Effector memory CD8-positive, alpha-beta T cell (primary cell): ENCODE data around the gene GRIK1.

ENCODE experiments used
- ATAC-seq: fragments of 150-1000 bp; cut with Tn5 transposase; replicated peaks from 2 replicates; pipeline ENCODE4 v1.10.0; 2021; ENCODE audit warnings: mild to moderate bottlenecking, moderate library complexity
- DNase-seq, 3 experiments: peaks; one replicate each; pipeline ENCODE4 v3.0.0; 2021
- H3K27ac Mint-ChIP-seq, 2 donors: one replicate each; pipeline ENCODE4 v1.8.0; 2022; ENCODE audit warnings: mild to moderate bottlenecking in 2 of 2, mixed read lengths in 2 of 2, moderate library complexity in 2 of 2
- H3K27me3 Mint-ChIP-seq, 2 donors: one replicate each; pipeline ENCODE4 v1.8.0; 2022; ENCODE audit warnings: mixed read lengths in 2 of 2
- H3K36me3 Mint-ChIP-seq: one replicate; pipeline ENCODE4 v1.8.0; 2022; ENCODE audit warnings: mild to moderate bottlenecking, moderate library complexity, mixed read lengths; ENCODE audit not compliant: insufficient read depth
- H3K4me1 Mint-ChIP-seq, 2 donors: one replicate each; pipeline ENCODE4 v1.8.0; 2022; ENCODE audit warnings: low read depth in 2 of 2, mixed read lengths in 2 of 2
- H3K4me3 Mint-ChIP-seq, 2 donors: one replicate each; pipeline ENCODE4 v1.8.0; 2022; ENCODE audit warnings: mild to moderate bottlenecking in 2 of 2, mixed read lengths in 2 of 2, moderate library complexity in 2 of 2
- H3K9me3 Mint-ChIP-seq, 2 donors: one replicate each; pipeline ENCODE4 v1.8.0; 2022; ENCODE audit warnings: mixed read lengths in 2 of 2

GRIK1 gene

DNA sequence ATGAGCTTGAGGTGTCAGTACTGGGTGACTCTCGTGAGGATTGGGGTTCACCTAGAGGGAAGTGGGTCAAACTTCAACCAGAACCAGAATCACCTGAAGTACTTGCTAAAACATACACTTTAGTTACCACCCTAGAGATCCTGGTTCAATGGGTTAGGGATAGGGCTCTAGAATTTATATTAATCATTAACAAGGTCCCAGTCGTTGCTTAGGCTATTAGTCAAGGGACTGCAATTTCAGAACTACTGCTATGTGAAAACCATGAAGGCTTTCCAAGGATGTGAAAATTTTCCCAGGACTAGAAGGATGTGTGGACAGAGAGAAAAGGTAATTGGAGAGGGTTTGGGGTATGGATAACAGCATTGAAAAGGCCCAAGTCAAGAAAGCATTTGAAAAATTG lies 162.6 kb downstream of the GRIK1 start:
- H3K4me1 Mint-ChIP-seq, result no peaks in the 10 kb centered on the region
- H3K9me3 Mint-ChIP-seq, result peaks cover 0 to 3% of the 10 kb centered on the region in 2 donors
- H3K4me3 Mint-ChIP-seq, result no peak overlapping the region
- no peak overlapping the region for H3K27ac Mint-ChIP-seq
- no peaks in the 10 kb centered on the region for H3K27me3 Mint-ChIP-seq
- no peak for DNase-seq
- no peak for ATAC-seq
- no peaks in the 10 kb centered on the region for H3K36me3 Mint-ChIP-seq

DNA sequence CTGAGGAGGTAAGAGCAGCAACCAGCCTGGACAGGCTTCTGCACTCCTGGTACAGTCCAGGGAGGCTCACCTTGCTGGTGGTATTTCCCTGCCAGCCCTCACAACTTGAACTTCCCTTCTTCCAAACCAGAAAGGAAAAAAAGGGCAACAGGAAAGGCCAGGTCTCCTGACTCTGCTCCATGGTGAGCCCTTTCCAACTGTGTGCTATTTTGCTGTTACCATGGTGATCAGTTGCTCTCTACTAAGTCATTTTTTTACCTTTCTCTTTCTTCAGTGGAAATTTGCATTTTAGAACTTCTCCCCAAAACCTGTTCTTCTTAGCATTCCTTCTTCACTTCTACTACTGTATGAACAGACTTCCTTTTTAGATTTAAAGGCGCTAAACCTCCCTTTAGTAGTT lies 164.3 kb downstream of the GRIK1 start:
- Mint-ChIP-seq H3K4me3 (no peak overlapping the region), H3K27ac (no peak overlapping the region)
- no peak for DNase-seq

DNA sequence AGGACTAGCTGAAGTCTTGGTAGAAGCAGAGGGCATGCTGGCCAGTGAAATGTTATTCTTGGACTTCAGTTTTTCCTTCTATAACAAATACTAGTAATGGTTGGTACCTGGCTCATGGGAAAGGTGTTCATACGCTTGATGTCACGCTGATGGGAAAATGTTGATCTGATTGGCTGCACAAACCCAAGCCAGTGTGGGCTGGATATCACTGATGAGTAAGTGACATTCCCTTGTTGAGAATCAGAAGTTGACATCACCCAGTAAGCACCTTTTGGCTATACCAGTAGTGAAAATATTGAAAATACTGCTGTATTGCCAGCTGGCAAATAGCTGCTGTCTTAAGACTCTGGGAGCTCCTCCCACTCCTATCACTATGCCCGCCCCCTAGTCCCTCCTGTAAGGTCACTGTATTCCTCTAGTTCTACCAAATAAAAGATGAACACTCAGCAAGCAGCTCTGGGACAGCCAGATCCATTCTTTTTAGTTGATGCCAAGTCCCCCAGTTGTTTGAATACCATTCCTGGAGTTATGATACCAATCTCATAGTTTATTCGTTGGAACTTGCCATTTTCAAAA lies 168.2 kb downstream of the GRIK1 start:
- Mint-ChIP-seq H3K9me3 (peaks cover 7% of the 10 kb centered on the region in 2 donors), H3K27ac (no peak overlapping the region), H3K4me1 (no peaks in the 10 kb centered on the region), H3K4me3 (no peak overlapping the region), H3K36me3 (no peaks in the 10 kb centered on the region), H3K27me3 (no peaks in the 10 kb centered on the region)
- no peak for DNase-seq
- no peak for ATAC-seq

More for the DNA sequence above, 164.3 kb downstream of the GRIK1 start:
- H3K27me3 Mint-ChIP-seq, result no peaks in the 10 kb centered on the region
- no peaks in the 10 kb centered on the region for H3K36me3 Mint-ChIP-seq
- peaks cover 0 to 5% of the 10 kb centered on the region in 2 donors for H3K9me3 Mint-ChIP-seq
- no peak for ATAC-seq
- no peaks in the 10 kb centered on the region for H3K4me1 Mint-ChIP-seq

DNA sequence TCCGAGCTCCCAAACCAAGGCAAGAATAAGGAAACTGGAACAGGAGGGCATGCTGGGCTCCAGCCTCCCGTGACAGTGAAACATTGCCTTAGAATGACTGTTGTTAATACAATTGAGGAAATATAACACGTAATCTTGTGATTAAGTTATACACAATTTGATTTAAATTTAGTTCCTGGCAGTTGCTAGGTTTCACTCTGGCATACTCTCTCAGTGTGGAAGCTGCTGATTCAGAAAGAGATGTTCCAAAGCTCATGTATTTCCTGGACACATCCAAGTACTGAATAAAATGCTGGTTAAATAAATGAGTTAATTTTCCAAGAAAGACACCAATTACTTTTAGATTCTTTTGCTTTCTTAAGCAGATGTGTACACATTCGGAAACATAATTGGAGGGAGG lies 176.1 kb downstream of the GRIK1 start:
- Mint-ChIP-seq H3K27ac (no peak overlapping the region), H3K36me3 (no peaks in the 10 kb centered on the region), H3K4me3 (no peak overlapping the region), H3K27me3 (no peaks in the 10 kb centered on the region), H3K9me3 (peaks cover 0 to 6% of the 10 kb centered on the region in 2 donors), H3K4me1 (no peaks in the 10 kb centered on the region)
- DNase-seq, result no peak
- ATAC-seq, result no peak

DNA sequence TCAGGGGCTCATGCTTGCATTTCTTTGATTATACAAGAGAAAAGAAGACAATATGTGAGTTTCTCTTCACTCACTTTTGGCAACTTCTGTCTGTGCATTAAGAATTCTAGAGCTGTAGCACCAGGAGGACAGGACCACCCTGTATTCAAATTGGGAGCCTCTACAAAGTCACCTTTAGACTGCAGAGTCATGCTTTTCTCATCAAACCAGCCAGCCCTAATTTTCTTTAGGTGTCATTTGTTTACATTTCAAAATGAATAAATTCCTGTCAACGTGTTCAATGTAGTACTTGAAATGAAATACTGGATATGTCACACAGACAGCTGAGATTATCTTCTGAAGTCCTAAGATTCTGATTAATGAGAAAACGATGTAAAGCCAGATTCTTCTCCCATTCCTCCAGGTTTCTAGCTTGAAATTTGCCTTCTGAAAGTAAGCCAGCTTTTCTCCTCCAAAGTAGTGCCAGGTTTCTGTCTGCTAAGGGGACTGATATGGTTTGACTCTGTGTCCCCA lies 177.2 kb downstream of the GRIK1 start:
- no peaks in the 10 kb centered on the region for H3K36me3 Mint-ChIP-seq
- DNase-seq (no peak), ATAC-seq (no peak)
- H3K4me1 Mint-ChIP-seq, result no peaks in the 10 kb centered on the region
- no peaks in the 10 kb centered on the region for H3K27me3 Mint-ChIP-seq
- peaks cover 0 to 5% of the 10 kb centered on the region in 2 donors for H3K9me3 Mint-ChIP-seq
- H3K27ac Mint-ChIP-seq, result no peak overlapping the region
- no peak overlapping the region for H3K4me3 Mint-ChIP-seq

DNA sequence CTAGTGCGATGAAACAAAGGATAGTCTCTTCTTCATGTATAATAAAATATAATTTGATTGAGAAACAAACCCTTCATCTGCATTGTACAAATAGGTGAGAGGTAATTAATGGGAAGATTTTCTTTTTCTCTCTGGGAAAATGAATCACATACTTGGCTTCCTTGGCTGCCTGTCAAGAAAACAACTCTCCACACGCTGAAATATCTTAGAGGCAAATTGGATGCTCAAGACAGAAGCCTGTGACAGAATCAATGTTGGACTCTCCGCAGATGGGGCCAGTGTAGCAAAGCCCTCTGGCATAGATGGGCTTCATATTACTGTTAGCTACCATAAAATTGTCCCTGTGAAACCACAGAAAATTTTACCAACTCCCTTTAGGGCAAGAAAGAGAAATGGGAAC lies 186.6 kb downstream of the GRIK1 start:
- no peak for DNase-seq
- no peak overlapping the region for H3K27ac Mint-ChIP-seq

DNA sequence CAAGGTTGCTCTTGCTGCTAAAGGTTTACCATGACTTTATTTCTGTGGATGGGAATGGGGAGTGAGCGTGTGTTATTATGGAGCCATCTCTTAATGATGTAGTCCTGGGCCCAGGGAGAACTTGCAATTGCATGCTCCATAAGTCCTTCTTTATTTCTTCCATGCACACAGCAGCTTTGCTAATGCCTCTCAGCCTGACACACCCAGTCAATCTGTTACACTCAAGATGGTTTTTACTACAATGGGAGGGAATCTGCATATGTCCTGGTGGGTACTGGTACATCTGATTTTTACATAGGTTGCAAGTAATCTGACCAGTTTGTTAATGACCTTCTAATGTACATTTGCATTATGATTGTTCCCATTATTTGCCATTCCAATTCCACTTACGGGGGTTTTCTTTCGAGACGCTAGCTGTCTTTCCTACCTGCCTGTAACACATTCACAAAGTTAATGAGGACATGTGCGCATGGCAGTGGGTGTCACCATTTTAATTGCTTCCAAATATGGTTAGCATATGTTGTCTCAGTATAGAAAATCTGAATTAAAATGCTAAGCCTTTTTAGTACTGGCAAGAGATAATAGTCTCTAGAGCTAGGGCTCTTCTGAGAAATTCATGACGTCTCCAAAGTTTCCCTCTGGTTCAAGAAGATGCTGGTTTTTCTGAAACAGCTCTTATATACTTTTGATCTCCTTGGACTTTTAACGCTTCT lies 188.2 kb downstream of the GRIK1 start:
- ATAC-seq, result no peak
- peaks cover 8% of the 10 kb centered on the region in 2 donors for H3K9me3 Mint-ChIP-seq
- no peak overlapping the region for H3K4me3 Mint-ChIP-seq
- no peak overlapping the region for H3K27ac Mint-ChIP-seq
- no peaks in the 10 kb centered on the region for H3K27me3 Mint-ChIP-seq
- DNase-seq, result no peak
- no peaks in the 10 kb centered on the region for H3K36me3 Mint-ChIP-seq
- H3K4me1 Mint-ChIP-seq, result no peaks in the 10 kb centered on the region

More for the DNA sequence above, 186.6 kb downstream of the GRIK1 start:
- no peak for ATAC-seq
- H3K9me3 Mint-ChIP-seq, result peaks cover 8% of the 10 kb centered on the region in 2 donors
- H3K36me3 Mint-ChIP-seq, result no peaks in the 10 kb centered on the region
- H3K4me3 Mint-ChIP-seq, result no peak overlapping the region
- no peaks in the 10 kb centered on the region for H3K27me3 Mint-ChIP-seq
- H3K4me1 Mint-ChIP-seq, result no peaks in the 10 kb centered on the region

DNA sequence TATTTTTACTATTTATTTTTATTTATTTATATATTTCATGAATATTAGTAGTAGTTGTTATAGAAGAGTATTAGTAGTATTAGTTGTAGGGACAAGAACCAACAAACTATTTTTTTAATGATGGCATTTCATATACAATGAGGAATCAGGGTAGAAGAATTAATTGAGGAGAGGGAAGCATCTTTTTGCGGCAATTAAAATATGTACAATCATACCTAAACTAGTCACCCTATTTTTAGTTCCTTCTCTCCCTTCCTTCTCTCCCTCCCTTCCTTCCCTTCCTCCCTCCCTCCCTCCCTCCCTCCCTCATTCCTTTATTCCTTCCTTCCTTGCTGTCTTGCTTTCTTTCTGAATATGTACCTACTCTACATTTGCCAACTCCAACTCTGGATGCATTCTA lies 189.8 kb downstream of the GRIK1 start:
- Mint-ChIP-seq H3K9me3 (peaks cover 0 to 3% of the 10 kb centered on the region in 2 donors), H3K4me3 (no peak overlapping the region), H3K4me1 (no peaks in the 10 kb centered on the region), H3K36me3 (no peaks in the 10 kb centered on the region), H3K27me3 (no peaks in the 10 kb centered on the region), H3K27ac (no peak overlapping the region)
- no peak for DNase-seq
- ATAC-seq, result no peak

DNA sequence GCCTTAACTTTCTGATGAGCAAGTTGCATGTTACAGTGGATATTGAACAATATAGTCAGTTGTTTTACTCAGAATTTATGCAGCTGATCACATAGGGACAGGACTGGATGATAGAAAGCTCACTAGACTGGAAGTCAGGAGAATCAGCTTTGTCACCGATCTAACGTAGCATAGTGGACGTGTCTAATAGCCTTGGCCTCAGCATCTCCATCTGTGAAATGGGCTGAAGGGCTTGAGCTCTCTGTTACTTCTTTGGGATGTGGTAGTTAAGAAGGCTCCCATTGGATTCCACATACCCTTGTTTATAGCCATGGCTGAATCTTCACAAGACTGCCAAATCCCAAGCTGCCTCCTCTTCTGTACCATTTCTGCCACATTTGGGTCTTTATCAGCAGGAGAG lies 190.6 kb downstream of the GRIK1 start:
- Mint-ChIP-seq H3K27ac (no peak overlapping the region), H3K4me1 (no peaks in the 10 kb centered on the region), H3K4me3 (no peak overlapping the region), H3K27me3 (no peaks in the 10 kb centered on the region), H3K9me3 (peaks cover 0 to 3% of the 10 kb centered on the region in 2 donors), H3K36me3 (no peaks in the 10 kb centered on the region)
- no peak for DNase-seq
- no peak for ATAC-seq

DNA sequence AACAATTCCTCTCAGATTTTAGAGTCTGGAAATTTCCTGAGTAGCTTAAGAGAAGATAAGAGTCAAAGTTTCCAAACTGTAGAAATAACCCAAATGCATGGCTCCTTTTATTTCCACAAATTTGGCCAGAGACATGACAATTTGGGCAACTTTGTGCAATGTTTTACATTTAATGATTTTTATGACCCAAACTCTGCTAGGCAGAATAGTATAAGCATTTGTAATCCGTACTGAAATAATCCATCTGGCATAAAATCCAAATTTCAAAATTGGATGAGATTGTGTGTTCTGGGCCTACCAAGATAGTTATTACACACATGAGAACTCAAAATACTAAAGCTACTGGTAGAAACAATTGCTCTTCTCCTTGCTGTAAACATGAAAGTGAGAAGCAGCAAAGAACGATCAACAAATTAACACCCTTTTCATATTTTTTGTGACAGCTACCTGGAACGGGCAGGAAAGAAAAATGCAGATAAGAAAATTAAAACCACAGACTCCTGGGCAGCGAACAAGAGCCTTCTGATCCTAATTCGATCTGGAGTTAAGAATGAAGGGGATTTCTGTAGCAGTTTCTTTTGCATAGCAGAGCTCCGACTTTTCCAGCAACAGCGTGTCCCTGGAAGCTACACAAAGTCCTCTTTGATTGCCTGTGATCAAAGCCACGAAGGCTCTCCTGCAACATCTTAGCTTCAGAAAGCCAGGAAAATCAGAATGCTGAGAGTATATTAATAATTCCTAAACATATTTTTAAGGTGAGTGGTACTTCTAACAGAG lies 191.2 kb downstream of the GRIK1 start:
- Mint-ChIP-seq H3K4me3 (no peak overlapping the region), H3K36me3 (no peaks in the 10 kb centered on the region), H3K27me3 (no peaks in the 10 kb centered on the region), H3K9me3 (peaks cover 0 to 3% of the 10 kb centered on the region in 2 donors), H3K4me1 (no peaks in the 10 kb centered on the region), H3K27ac (no peak overlapping the region)
- DNase-seq, result no peak
- ATAC-seq, result no peak

DNA sequence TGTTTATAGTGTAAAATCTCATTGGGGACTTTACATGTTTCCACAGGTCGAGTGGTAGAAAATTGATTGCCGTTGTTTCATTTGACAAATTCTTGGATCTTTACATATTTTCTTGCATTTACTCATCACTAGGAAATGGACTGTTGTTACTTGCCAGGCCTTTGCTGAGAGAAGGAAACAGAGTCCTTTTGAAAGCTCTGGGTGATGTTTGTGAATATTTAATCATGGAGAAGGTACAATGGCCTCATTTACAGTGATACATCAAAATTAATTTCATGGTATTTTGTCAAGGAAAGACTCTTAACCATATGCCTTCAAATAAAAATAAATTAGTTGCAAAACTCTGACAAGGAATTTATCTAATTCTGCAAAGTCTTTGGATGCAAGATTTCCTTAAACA lies 198.0 kb downstream of the GRIK1 start:
- no peak for DNase-seq
- Mint-ChIP-seq H3K9me3 (peaks cover 0 to 8% of the 10 kb centered on the region in 2 donors), H3K27ac (no peak overlapping the region), H3K4me1 (no peaks in the 10 kb centered on the region), H3K27me3 (peaks cover 0 to 7% of the 10 kb centered on the region in 2 donors), H3K36me3 (no peaks in the 10 kb centered on the region), H3K4me3 (no peak overlapping the region)
- ATAC-seq, result no peak

DNA sequence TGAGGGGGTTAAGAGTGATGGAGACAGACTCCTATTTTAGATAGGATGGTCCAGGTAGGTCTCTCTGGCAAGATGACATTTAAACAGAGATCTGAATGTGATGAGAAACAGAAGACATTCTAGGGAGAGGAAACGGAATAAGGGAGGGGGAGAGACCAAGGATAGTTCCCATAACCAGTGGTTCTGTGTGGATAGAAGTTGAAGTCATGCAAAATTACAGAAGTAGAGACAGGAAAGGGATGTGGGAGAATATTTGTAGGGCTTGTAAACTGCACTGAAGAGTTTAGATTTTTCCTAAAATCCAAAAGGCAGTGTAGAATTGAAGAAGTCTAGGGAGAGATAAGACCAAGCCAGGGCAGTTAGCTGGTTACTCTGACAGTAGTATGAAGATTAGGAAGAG lies 200.6 kb downstream of the GRIK1 start:
- Mint-ChIP-seq H3K27ac (no peak overlapping the region), H3K36me3 (no peaks in the 10 kb centered on the region), H3K27me3 (peaks cover 0 to 7% of the 10 kb centered on the region in 2 donors), H3K9me3 (peaks cover 5 to 18% of the 10 kb centered on the region in 2 donors), H3K4me1 (no peaks in the 10 kb centered on the region), H3K4me3 (no peak overlapping the region)
- ATAC-seq, result no peak
- DNase-seq, result no peak

DNA sequence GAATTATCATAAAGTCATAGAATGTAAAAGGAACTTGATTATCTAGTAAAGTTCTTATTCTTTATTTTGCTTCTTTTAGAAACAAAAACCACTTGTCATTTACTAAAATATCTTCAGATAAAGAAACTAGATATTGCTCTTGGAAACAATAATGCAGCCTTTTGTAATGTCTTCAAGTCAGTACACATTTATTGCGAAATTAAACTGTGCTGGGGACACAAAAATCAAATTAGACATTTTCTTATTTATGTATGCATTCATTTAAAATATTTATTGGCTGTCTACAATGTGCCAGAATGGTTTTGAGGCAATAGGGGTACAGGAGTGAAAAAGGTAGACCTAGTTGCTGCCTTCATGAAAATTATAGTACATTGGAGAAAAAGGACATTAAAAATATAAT lies 201.1 kb downstream of the GRIK1 start:
- H3K36me3 Mint-ChIP-seq, result no peaks in the 10 kb centered on the region
- DNase-seq, result no peak
- peaks cover 5 to 18% of the 10 kb centered on the region in 2 donors for H3K9me3 Mint-ChIP-seq
- H3K4me1 Mint-ChIP-seq, result no peaks in the 10 kb centered on the region
- no peak overlapping the region for H3K4me3 Mint-ChIP-seq
- H3K27ac Mint-ChIP-seq, result no peak overlapping the region
- ATAC-seq, result no peak
- H3K27me3 Mint-ChIP-seq, result peaks cover 0 to 7% of the 10 kb centered on the region in 2 donors

DNA sequence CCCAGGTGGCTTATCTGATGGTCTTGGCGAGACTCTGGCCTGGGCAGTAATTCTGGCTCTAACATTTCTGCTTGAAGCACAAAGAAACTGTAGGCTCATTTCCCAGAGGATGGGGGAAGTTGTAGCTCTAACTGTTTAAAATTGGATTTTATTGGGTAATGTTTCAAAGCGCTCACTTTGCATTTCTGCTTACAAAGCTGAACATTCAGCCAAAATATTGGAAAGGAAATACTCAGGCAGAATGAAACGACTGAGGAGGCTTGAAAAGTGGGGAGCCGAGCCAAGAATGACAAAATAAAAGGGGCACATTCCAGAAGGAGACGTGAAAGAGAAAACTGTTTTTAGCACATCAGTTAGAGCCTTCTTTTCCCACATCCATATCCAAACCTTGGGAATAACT lies 202.6 kb downstream of the GRIK1 start:
- Mint-ChIP-seq H3K4me3 (no peak overlapping the region), H3K4me1 (no peaks in the 10 kb centered on the region), H3K9me3 (peaks cover 5 to 10% of the 10 kb centered on the region in 2 donors), H3K27ac (no peak overlapping the region), H3K27me3 (no peaks in the 10 kb centered on the region), H3K36me3 (no peaks in the 10 kb centered on the region)
- ATAC-seq, result no peak
- DNase-seq, result no peak
